Measurements from ENCODE around the gene CYP4V2.
A peak's percentile ranks its signal among the peaks of the same experiment; 100 is the strongest.

Gene CYP4V2

DNA sequence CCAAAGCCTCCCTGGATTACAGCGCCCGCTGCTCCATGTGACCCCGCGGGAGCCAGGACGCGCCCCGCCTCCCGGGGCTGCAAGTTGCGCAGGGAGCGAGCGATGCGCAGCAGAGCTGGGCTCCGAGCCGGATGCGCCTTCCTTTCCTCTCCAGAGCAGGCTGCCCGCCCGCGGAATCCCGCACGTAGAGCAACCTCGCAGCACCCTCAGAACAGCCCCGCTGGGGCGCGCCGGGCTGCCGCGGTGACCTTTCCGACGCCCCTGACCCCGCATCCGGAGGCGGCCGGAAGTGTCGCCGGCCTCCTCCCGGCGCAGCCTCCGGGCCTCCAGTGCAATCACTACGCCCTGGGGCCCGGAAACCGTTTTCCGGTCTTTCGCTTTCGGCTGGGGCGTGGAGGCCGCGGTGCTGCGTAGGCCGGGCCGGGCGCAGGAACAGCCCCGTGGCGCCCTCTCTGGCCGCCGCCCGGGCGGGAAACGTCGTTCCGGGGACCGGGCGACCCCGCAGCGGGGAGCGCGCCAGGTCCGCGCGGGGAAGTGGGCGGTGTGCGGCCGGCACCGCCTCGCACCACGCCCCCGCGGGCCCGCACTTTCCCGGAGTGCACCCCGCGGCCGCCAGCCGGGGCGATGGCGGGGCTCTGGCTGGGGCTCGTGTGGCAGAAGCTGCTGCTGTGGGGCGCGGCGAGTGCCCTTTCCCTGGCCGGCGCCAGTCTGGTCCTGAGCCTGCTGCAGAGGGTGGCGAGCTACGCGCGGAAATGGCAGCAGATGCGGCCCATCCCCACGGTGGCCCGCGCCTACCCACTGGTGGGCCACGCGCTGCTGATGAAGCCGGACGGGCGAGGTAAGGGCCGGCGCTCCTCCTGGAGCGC is at the start of gene CYP4V2:
Gene CYP4V2, plus strand, starts transcription at position 368 of the 866 bp plus-strand sequence. Its CDS starts 257 bp downstream, at position 625.
- DNase-seq: no peak

GRCh38 chr4:186144198-186144945 is 47.0 kb upstream of the CYP4V2 start:
- peak; percentile 4 for DNase-seq

- DNase-seq: no peak
Observed at GRCh38 chr4:186144946-186145569, 46.3 kb upstream of the CYP4V2 start.

- DNase-seq: no peak
Observed at GRCh38 chr4:186146458-186146857, 44.9 kb upstream of the CYP4V2 start.

GRCh38 chr4:186148336-186148975 is 42.9 kb upstream of the CYP4V2 start:
- no peak for DNase-seq

DNA sequence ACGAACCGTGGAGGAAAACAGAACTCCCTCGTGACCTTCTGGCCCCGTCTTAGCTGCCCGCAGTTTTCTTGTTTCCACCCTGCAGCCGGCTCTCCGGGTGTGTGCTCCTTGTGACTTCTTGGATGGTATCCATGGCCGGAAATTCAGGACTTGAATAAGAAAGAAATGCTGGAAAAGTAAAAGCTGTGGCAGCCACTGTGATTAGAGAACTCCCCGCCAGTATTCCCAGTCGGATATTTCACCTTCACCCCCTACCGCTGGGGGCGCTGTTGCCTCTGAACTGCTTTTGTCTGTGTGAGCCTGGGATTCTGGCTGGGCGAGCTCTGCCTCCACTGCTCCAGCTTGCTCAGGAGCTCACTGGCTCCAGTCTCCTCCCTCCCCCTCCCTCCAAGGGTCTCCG is 41.5 kb upstream of the CYP4V2 start:
- DNase-seq: peak; percentile 8

DNA sequence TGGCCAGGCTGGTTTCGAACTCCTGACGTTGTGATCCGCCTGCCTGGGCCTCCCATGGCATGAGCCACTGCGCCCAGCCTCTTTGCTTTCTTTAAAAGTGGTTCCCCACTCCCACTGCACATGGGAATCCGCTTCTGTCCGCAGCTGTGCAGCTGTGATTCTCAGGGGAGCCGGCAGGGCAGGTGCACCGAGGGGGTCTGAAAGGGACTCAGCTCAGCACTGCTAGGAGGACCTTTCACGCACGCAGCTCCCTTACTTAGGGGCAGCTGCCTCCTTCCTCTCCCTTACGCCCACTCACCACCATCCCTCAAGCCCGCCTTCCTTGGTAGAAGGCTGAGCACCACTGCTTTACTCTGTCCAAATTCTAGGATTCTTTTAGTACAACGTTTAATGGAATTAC is 40.4 kb upstream of the CYP4V2 start:
- no peak for DNase-seq

DNA sequence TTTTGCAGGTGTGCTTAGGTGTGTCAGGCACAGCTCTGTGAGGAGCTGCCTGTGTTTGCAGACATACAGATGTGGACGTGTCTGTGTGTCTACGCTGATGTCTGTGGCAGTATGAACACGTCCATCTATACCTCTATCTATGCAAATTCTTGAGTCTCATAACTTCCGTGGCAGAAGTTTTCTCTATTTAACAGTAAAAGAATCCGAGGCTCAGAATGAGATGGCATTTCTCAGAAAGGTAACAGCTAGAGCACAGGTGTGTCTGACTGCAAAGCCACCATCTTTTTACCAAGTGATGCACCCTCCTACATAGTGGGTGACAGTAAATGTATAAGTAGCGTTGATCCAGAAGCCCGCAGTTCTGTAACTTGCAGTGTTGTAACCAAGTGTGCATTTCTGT is 39.9 kb upstream of the CYP4V2 start:
- no peak for DNase-seq

- no peak for DNase-seq
Observed at GRCh38 chr4:186158021-186158813, 33.1 kb upstream of the CYP4V2 start.

DNA sequence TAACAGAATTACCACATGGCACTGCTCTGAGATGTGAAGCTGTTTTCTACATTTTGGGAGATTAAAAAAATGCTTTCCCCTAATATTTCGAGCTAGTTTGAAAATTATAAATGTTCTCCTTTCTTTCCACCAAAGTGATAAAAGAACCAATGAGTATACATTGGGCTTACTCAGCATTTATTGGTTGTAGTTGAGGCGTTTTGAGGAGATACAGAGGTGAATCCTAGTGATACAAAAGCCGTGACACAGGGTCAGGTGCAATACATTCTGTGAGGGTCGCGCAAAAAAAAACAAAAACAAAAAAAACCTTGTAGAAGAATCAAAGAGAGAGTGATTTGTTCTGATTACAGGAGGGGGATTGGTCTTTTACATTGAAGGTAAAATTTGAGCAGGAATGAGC is 32.4 kb upstream of the CYP4V2 start:
- DNase-seq: no peak

- DNase-seq: no peak
Observed at GRCh38 chr4:186159613-186160012, 31.8 kb upstream of the CYP4V2 start.

- DNase-seq: peak; percentile 1
Observed at GRCh38 chr4:186161138-186161537, 30.2 kb upstream of the CYP4V2 start.

DNA sequence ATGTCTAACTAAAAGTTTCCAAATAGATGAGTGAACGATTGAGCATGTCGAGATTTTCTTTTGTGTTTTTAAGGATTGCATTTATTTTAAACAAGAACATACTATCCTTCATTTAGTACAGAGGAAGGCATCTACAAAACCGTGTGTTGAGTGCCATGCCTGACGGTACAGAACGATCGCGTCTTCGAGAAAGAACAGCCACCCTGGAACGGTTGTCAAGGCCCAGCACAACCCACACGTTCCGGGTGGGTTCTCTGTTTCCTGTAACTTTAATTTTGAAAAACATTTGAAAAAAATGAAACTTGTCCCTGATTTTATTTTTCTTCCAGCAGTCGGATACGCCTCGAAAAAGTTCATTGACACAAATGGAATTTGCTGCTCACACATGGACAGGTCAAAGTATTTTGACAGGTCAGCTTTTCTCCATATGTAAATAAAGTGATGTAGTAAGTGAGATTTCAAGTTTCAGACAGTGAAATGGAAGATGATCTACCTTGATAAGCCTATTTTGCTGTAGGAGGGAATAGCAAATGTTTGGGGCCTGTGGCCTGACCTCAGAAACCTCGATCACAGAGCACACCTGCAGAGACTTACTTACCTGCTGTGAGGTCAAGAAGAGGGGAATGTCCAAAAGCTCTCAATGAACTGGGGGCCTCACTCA is 24.4 kb upstream of the CYP4V2 start:
- DNase-seq: no peak

GRCh38 chr4:186167605-186168004 is 23.8 kb upstream of the CYP4V2 start:
- DNase-seq: no peak

DNA sequence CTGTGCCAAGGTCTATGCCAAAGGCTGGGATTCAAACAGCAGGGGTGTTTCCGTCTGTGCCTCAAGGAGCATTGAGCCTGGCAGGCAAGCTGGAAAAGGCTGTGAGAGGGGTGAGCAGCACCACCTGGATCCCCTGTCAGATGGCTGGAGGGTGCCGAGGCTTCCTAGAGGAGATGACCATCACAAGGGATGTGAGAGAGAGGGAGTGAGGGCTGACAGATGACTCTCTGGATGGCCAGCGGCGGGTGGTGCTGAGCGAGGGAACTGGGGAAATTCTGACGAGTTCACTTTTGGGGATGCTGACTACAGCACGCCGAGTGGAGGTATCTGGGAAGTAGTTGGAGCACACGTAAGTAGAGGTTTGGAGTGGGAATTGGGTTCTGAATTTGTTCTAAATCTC is 22.6 kb upstream of the CYP4V2 start:
- no peak for DNase-seq

DNA sequence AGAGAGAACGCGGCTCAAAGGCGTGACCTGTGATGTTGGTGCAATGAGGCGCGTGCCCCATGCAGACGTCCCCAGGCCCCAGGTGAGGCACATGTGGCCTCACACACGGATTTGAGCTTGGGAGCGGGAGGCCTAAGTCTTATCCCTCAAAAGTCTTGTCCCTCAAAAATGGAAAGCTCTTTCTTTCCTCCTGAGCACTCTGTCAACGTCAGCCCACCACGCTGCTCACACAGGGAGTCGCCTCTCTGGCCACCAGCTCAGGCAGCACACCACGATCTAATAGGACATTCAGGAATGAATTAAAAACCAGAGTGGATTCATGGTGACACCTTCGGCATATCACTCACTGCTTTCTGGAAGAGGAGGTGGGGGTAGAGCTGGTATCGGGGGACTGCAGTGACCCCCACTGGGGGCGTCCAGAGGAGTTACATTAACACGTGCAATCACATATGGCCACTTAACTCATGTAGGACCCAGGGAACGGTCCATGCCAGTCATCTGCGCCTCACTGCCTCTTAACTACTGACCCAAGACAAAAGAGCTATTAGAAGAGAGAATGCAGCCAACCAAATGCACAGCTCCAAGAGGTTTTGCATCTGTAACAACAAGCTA is 21.9 kb upstream of the CYP4V2 start:
- no peak for DNase-seq

GRCh38 chr4:186169945-186170802 is 21.2 kb upstream of the CYP4V2 start:
- DNase-seq: no peak

DNA sequence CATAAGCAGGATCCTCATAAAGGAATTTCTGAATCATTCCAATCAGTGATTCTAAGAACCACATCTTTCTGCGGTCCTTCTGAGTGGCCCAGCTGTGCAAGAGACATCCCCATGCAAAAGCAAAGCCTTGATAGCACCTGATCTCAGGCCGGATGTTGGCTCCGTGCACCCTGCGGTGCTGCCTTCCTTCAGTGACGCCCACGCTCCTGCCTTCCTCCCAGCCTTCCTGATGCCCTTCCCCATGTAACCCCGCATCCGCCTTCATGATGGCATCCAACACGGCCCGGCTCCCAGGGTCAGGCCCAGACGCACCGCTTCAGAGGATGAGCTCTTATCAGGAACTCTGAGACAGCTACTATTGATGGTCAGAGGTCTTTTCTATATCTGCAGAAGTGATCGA is 20.4 kb upstream of the CYP4V2 start:
- DNase-seq: no peak

- no peak for DNase-seq
Observed at GRCh38 chr4:186172546-186172945, 18.8 kb upstream of the CYP4V2 start.

DNA sequence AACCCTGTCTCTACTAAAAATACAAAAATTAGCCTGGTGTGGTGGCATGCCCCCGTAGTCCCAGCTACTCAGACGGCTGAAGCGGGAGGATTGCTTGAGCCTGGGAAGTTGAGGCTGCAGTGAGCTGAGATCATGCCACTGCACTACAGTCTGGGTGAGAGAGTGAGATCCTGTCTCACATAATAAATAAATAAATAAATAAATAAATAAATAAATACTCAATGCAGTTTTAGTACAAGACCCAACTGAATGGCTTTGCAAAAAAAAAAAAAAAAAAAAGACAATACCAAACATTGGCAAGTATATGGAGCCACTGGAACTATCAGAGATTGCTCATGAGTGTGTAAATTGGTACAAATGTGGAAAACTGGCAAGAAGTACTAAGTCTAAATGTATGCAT is 3.3 kb upstream of the CYP4V2 start:
- no peak for DNase-seq

Measured in NCI-H748 treated with DMSO at 0.1 percent for 48 hours (cell line).